ENCODE results near the gene SNX5. TPM values are rescaled to one million over a fixed set of nuclear protein-coding genes. Genes with fewer than 3 reads are reported as not detected.

The SNX5 gene
- total and polyA plus RNA-seq, 2 of the 13 experiments (the other 11 are each of a cell fraction or from before 2014, with no cell fraction given): 664 to 1,040 TPM

- TF ChIP-seq SRSF9 (IDR thresholded peaks at IDR 0.05; ENCODE audit: borderline replicate concordance, insufficient read depth, low read depth, low read length, poor library complexity, severe bottlenecking) (no peak), RARA (CRISPR knock-in tag; IDR thresholded peaks at IDR 0.05) (no peak), KDM3A (CRISPR knock-in tag; IDR thresholded peaks at IDR 0.05; ENCODE audit: low read depth) (no peak), CEBPG (CRISPR knock-in tag; IDR thresholded peaks at IDR 0.05) (peak; percentile 50; the same call in 1 of the 2 replicates), ZNF138 (CRISPR knock-in tag; IDR thresholded peaks at IDR 0.05; ENCODE audit: low read depth) (no peak), CBX1 (IDR thresholded peaks at IDR 0.05; ENCODE audit: low read depth) (no peak), ZNF256 (CRISPR knock-in tag; conservative IDR thresholded peaks at IDR 0.05) (no peak), ZNF773 (CRISPR knock-in tag; IDR thresholded peaks at IDR 0.05; ENCODE audit: borderline replicate concordance) (no peak), CSRNP1 (CRISPR knock-in tag; IDR thresholded peaks at IDR 0.05) (no peak), HES4 (CRISPR knock-in tag; IDR thresholded peaks at IDR 0.05; ENCODE audit: borderline replicate concordance) (no peak), ZNF878 (CRISPR knock-in tag; IDR thresholded peaks at IDR 0.05) (no peak), FOSL2 (CRISPR knock-in tag; IDR thresholded peaks at IDR 0.05) (no peak), ZNF746 (CRISPR knock-in tag; IDR thresholded peaks at IDR 0.05) (no peak), ARID3A (IDR thresholded peaks at IDR 0.05; ENCODE audit: low read depth, low read length) (no peak), ATM (IDR thresholded peaks at IDR 0.05; ENCODE audit: borderline replicate concordance) (no peak), ZNF276 (CRISPR knock-in tag; IDR thresholded peaks at IDR 0.05; ENCODE audit: low read depth) (no peak), HIVEP1 (CRISPR knock-in tag; IDR thresholded peaks at IDR 0.05) (no peak), IKZF5 (CRISPR knock-in tag; IDR thresholded peaks at IDR 0.05) (no peak), ZNF788 (CRISPR knock-in tag; IDR thresholded peaks at IDR 0.05; ENCODE audit: borderline replicate concordance) (no peak), NCOA1 (CRISPR knock-in tag; IDR thresholded peaks at IDR 0.05) (no peak), CC2D1A (CRISPR knock-in tag; IDR thresholded peaks at IDR 0.05) (no peak), DDIT3 (CRISPR knock-in tag; IDR thresholded peaks at IDR 0.05) (no peak), ZNF557 (CRISPR knock-in tag; IDR thresholded peaks at IDR 0.05) (no peak), MYC (CRISPR knock-in tag; IDR thresholded peaks at IDR 0.05; ENCODE audit: borderline replicate concordance) (no peak), MBNL3 (CRISPR knock-in tag; conservative IDR thresholded peaks at IDR 0.05) (no peak)
These were observed 1.9 kb downstream of the SNX5 start (continued) for GRCh38 chr20:17966432-17967310.
